ENCODE results near the gene BRWD1. TPM values are rescaled to one million over a fixed set of nuclear protein-coding genes. Genes with fewer than 3 reads are reported as not detected.

BRWD1 gene
- total and polyA plus RNA-seq, 2 donors from 2014 or later = 9.1 to 43.9 TPM

- Histone ChIP-seq H3K4me1 (ENCODE audit: control insufficient read depth in 2 of 3, insufficient read depth in 2 of 3, low read depth in 1 of 3, low read length in 3 of 3) (peaks cover 0 to 8% (median 6%) of the 10 kb centered on the region in 3 donors), H3K27ac (ENCODE audit: low read depth in 2 of 2, low read length in 2 of 2) (no peak overlapping the region), H3K27me3 (ENCODE audit: control insufficient read depth, insufficient read depth, low read length) (no peaks in the 10 kb centered on the region), H3K4me3 (ENCODE audit: low read length in 3 of 3) (peak overlapping the region in 2 of 3 donors; percentile 85 to 90), H3K9me3 (ENCODE audit: control insufficient read depth in 2 of 3, insufficient read depth in 1 of 3, low read length in 3 of 3) (no peaks in the 10 kb centered on the region), H3K36me3 (ENCODE audit: control insufficient read depth in 2 of 3, insufficient read depth in 3 of 3, low read length in 3 of 3) (peaks cover 0 to 7% (median 0%) of the 10 kb centered on the region in 3 donors), H3K9ac (ENCODE audit: low read length in 3 of 3) (peak overlapping the region in 1 of 3 donors; percentile 83)
- intact Hi-C loops (cut with DNase I) = no loop called here
- TF ChIP-seq, protein P1, sequence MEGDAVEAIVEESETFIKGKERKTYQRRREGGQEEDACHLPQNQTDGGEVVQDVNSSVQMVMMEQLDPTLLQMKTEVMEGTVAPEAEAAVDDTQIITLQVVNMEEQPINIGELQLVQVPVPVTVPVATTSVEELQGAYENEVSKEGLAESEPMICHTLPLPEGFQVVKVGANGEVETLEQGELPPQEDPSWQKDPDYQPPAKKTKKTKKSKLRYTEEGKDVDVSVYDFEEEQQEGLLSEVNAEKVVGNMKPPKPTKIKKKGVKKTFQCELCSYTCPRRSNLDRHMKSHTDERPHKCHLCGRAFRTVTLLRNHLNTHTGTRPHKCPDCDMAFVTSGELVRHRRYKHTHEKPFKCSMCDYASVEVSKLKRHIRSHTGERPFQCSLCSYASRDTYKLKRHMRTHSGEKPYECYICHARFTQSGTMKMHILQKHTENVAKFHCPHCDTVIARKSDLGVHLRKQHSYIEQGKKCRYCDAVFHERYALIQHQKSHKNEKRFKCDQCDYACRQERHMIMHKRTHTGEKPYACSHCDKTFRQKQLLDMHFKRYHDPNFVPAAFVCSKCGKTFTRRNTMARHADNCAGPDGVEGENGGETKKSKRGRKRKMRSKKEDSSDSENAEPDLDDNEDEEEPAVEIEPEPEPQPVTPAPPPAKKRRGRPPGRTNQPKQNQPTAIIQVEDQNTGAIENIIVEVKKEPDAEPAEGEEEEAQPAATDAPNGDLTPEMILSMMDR (IDR thresholded peaks at IDR 0.05; ENCODE audit: borderline replicate concordance, extremely low read depth, insufficient read depth) = no peak
- DNase-seq = peak in 1 of 5 donors; percentile 7
- no peak for FAIRE-seq
Observed at GRCh38 chr21:39182016-39182415, 131.4 kb downstream of the BRWD1 start.

GRCh38 chr21:39181205-39181818 lies 132.1 kb downstream of the BRWD1 start:
- H3K27me3 ChIP-seq (ENCODE audit: control insufficient read depth, insufficient read depth, low read length) = no peaks in the 10 kb centered on the region
- no peak overlapping the region for H3K4me3 ChIP-seq (ENCODE audit: low read length in 3 of 3)
- TF ChIP-seq, protein P1 (IDR thresholded peaks at IDR 0.05; ENCODE audit: borderline replicate concordance, extremely low read depth, insufficient read depth) = no peak
- no peaks in the 10 kb centered on the region for H3K9me3 ChIP-seq (ENCODE audit: control insufficient read depth in 2 of 3, insufficient read depth in 1 of 3, low read length in 3 of 3)
- DNase-seq (no peak), FAIRE-seq (no peak)
- intact Hi-C loops (cut with DNase I) = no loop called here
- H3K4me1 ChIP-seq (ENCODE audit: control insufficient read depth in 2 of 3, insufficient read depth in 2 of 3, low read depth in 1 of 3, low read length in 3 of 3) = peaks cover 0 to 8% (median 6%) of the 10 kb centered on the region in 3 donors
- H3K36me3 ChIP-seq (ENCODE audit: control insufficient read depth in 2 of 3, insufficient read depth in 3 of 3, low read length in 3 of 3) = peaks cover 0 to 7% (median 0%) of the 10 kb centered on the region in 3 donors
- no peak overlapping the region for H3K27ac ChIP-seq (ENCODE audit: low read depth in 2 of 2, low read length in 2 of 2)
- H3K9ac ChIP-seq (ENCODE audit: low read length in 3 of 3) = no peak overlapping the region

DNA sequence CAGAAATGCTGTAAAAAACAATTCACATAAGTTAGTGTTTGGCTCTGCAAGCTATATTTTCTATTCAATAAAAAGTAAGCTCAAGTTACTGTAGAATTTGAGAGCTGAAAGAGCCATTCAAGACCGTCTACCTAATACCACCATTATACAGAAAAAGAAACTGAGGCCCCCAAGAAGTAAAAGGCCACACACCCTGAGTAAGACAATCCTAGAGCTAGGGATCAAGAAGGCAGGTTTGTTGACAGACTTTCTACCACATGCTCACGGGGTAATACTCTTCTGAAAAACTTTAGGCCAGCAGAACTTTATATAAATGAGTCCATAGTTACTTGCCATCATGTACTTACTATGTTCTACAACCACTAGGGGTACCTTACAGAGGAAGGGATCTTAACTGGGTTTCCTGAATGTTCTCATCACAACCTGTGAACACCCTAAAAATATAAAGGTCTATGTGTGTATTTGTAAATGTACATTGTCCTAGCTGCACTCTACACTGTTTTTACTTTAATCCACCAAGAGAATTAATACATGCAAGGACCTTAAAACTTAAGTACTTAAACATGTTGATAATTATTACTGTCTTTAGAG lies 132.9 kb downstream of the BRWD1 start:
- no peak for FAIRE-seq
- TF ChIP-seq, protein P1 (IDR thresholded peaks at IDR 0.05; ENCODE audit: borderline replicate concordance, extremely low read depth, insufficient read depth) = no peak
- peaks cover 0 to 8% (median 6%) of the 10 kb centered on the region in 3 donors for H3K4me1 ChIP-seq (ENCODE audit: control insufficient read depth in 2 of 3, insufficient read depth in 2 of 3, low read depth in 1 of 3, low read length in 3 of 3)

More for the DNA sequence above, 132.9 kb downstream of the BRWD1 start:
- intact Hi-C loops (cut with DNase I) = no loop called here
- Histone ChIP-seq H3K9ac (ENCODE audit: low read length in 3 of 3) (no peak overlapping the region), H3K9me3 (ENCODE audit: control insufficient read depth in 2 of 3, insufficient read depth in 1 of 3, low read length in 3 of 3) (no peaks in the 10 kb centered on the region), H3K27ac (ENCODE audit: low read depth in 2 of 2, low read length in 2 of 2) (no peak overlapping the region), H3K4me3 (ENCODE audit: low read length in 3 of 3) (no peak overlapping the region), H3K36me3 (ENCODE audit: control insufficient read depth in 2 of 3, insufficient read depth in 3 of 3, low read length in 3 of 3) (peaks cover 0 to 7% (median 0%) of the 10 kb centered on the region in 3 donors), H3K27me3 (ENCODE audit: control insufficient read depth, insufficient read depth, low read length) (no peaks in the 10 kb centered on the region)
- DNase-seq = no peak
